Measurements from ENCODE around the gene AFG3L2.
"Not testable (repeated sequence)": the region's sequence is repeated elsewhere in the genome, so short reads cannot be mapped to it uniquely, and the experiment has no call there.

The AFG3L2 gene

DNA sequence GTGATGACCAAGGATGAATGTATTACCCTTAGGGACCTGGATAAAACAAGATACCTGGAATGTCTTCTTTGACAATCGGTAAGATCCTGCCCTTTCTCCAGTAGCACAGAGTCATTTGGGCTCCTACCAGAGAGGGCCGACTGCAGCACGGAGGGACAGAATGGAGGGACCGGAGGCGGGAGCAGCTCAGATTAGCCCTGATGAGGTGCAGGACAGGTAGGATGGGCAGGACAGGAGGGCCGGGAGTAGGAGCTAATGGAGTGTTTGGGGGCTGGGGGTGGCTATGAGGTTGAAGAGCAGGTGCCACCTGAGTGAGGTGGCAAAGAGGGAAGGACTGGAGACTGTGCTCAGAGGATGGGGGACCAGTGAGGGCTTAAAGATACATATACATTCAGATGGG is 20.8 kb upstream of the AFG3L2 start:
- DNase-seq (ENCODE audit: low read depth, low spot score): no peak
- Histone ChIP-seq H3K27me3 (ENCODE audit: control insufficient read depth, insufficient read depth, low read length) (no peaks in the 10 kb centered on the region), H3K36me3 (ENCODE audit: control insufficient read depth, insufficient read depth, low read length) (no peaks in the 10 kb centered on the region), H3K9me3 (ENCODE audit: control insufficient read depth, insufficient read depth, low read length) (no peaks in the 10 kb centered on the region), H3K4me1 (ENCODE audit: control insufficient read depth, insufficient read depth, low read length) (no peaks in the 10 kb centered on the region), H3K4me3 (ENCODE audit: low read length) (no peak overlapping the region), H3K27ac (ENCODE audit: low read length) (no peak overlapping the region)
- WGBS (ENCODE audit: insufficient coverage, insufficient read length): no CpG with 5 or more reads among the region's 6 CpGs

GRCh38 chr18:12397254-12397653 is 20.2 kb upstream of the AFG3L2 start:
- no CpG with 5 or more reads among the region's 9 CpGs for WGBS (ENCODE audit: insufficient coverage, insufficient read length)

DNA sequence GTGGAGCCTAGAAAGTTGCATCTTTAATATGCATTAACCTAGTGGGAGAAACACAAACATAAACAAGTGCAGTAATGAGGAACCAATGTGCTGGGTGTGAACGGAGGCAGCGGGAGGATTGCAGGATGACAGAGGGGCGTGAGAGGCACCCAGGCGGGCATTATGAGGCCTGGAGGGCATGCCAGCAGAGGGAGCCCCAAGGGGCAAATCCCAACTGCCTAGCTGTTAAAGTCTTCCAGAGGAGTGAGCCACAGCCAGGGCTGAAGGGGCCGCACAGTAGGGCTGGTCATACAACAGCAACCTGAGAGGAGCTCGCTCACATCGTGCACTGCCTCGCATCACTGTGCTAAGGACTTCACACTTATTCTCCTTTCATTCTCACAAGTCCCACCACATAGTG is 17.4 kb upstream of the AFG3L2 start:
- Histone ChIP-seq H3K9me3 (ENCODE audit: control insufficient read depth, insufficient read depth, low read length) (no peaks in the 10 kb centered on the region), H3K36me3 (ENCODE audit: control insufficient read depth, insufficient read depth, low read length) (no peaks in the 10 kb centered on the region), H3K4me3 (ENCODE audit: low read length) (no peak overlapping the region), H3K27me3 (ENCODE audit: control insufficient read depth, insufficient read depth, low read length) (no peaks in the 10 kb centered on the region), H3K27ac (ENCODE audit: low read length) (no peak overlapping the region), H3K4me1 (ENCODE audit: control insufficient read depth, insufficient read depth, low read length) (no peaks in the 10 kb centered on the region)
- WGBS (ENCODE audit: insufficient coverage, insufficient read length): no CpG with 5 or more reads among the region's 8 CpGs
- DNase-seq (ENCODE audit: low read depth, low spot score): no peak

More at GRCh38 chr18:12397254-12397653, 20.2 kb upstream of the AFG3L2 start:
- H3K9me3 ChIP-seq (ENCODE audit: control insufficient read depth, insufficient read depth, low read length): no peaks in the 10 kb centered on the region
- no peak overlapping the region for H3K27ac ChIP-seq (ENCODE audit: low read length)
- DNase-seq (ENCODE audit: low read depth, low spot score): no peak
- H3K4me1 ChIP-seq (ENCODE audit: control insufficient read depth, insufficient read depth, low read length): no peaks in the 10 kb centered on the region
- no peak overlapping the region for H3K4me3 ChIP-seq (ENCODE audit: low read length)
- H3K36me3 ChIP-seq (ENCODE audit: control insufficient read depth, insufficient read depth, low read length): no peaks in the 10 kb centered on the region
- no peaks in the 10 kb centered on the region for H3K27me3 ChIP-seq (ENCODE audit: control insufficient read depth, insufficient read depth, low read length)

- H3K27me3 ChIP-seq (ENCODE audit: control insufficient read depth, insufficient read depth, low read length): no peaks in the 10 kb centered on the region
- DNase-seq (ENCODE audit: low read depth, low spot score): no peak
- no CpG with 5 or more reads among the region's 6 CpGs for WGBS (ENCODE audit: insufficient coverage, insufficient read length)
- no peaks in the 10 kb centered on the region for H3K9me3 ChIP-seq (ENCODE audit: control insufficient read depth, insufficient read depth, low read length)
- H3K36me3 ChIP-seq (ENCODE audit: control insufficient read depth, insufficient read depth, low read length): no peaks in the 10 kb centered on the region
- H3K27ac ChIP-seq (ENCODE audit: low read length): no peak overlapping the region
- no peak overlapping the region for H3K4me3 ChIP-seq (ENCODE audit: low read length)
- H3K4me1 ChIP-seq (ENCODE audit: control insufficient read depth, insufficient read depth, low read length): no peaks in the 10 kb centered on the region
These were observed 17.0 kb upstream of the AFG3L2 start for GRCh38 chr18:12393998-12394397.

DNA sequence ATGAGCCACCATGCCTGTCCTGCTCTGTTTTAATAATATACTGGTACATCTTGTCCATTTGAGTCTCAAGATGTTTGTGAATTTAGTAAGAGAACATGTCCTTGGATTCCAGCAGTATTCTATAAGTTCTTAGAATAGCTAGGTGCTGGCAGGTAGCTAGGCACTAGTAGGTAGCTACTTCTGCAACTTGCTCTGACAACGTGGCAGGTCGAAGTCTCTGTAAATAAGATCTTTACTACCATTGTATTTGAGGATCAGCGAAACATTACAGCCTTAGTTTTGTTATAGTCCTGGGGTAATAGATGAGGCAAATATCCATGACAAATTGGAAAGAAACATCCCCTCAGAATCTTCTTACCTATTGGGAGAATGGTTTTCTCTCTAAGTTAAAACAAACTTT is 16.5 kb upstream of the AFG3L2 start:
- Histone ChIP-seq H3K36me3 (ENCODE audit: control insufficient read depth, insufficient read depth, low read length) (no peaks in the 10 kb centered on the region), H3K4me1 (ENCODE audit: control insufficient read depth, insufficient read depth, low read length) (no peaks in the 10 kb centered on the region), H3K4me3 (ENCODE audit: low read length) (no peak overlapping the region), H3K9me3 (ENCODE audit: control insufficient read depth, insufficient read depth, low read length) (no peaks in the 10 kb centered on the region), H3K27ac (ENCODE audit: low read length) (no peak overlapping the region), H3K27me3 (ENCODE audit: control insufficient read depth, insufficient read depth, low read length) (no peaks in the 10 kb centered on the region)
- no peak for DNase-seq (ENCODE audit: low read depth, low spot score)
- WGBS (ENCODE audit: insufficient coverage, insufficient read length): no CpG with 5 or more reads among the region's 3 CpGs

- Histone ChIP-seq H3K27me3 (ENCODE audit: control insufficient read depth, insufficient read depth, low read length) (no peaks in the 10 kb centered on the region), H3K4me1 (ENCODE audit: control insufficient read depth, insufficient read depth, low read length) (no peaks in the 10 kb centered on the region), H3K9me3 (ENCODE audit: control insufficient read depth, insufficient read depth, low read length) (no peaks in the 10 kb centered on the region), H3K27ac (ENCODE audit: low read length) (no peak overlapping the region), H3K4me3 (ENCODE audit: low read length) (no peak overlapping the region), H3K36me3 (ENCODE audit: control insufficient read depth, insufficient read depth, low read length) (no peaks in the 10 kb centered on the region)
- no peak for DNase-seq (ENCODE audit: low read depth, low spot score)
- WGBS (ENCODE audit: insufficient coverage, insufficient read length): no CpG with 5 or more reads among the region's 9 CpGs
These were observed 14.6 kb upstream of the AFG3L2 start for GRCh38 chr18:12391487-12392165.

DNA sequence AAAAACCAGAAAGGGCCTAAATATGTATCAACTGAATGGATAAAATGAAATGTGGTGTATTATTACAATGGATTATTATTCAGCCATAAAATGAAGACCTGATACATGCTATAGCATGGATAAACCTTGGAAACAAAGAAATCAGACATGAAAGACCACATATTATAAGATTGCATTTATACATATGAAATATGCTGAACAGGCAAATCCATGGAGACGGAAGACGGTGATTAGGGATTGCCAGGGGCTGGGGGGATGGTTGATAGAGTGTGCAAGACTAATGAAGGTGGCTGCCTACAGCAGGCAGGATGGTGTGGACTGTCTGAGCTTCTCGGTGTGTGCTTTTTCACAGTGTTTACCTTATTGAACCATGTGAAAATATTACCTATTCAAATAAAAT is 11.4 kb upstream of the AFG3L2 start:
- H3K4me1 ChIP-seq (ENCODE audit: control insufficient read depth, insufficient read depth, low read length): no peaks in the 10 kb centered on the region
- H3K4me3 ChIP-seq (ENCODE audit: low read length): no peak overlapping the region
- no CpG with 5 or more reads among the region's 3 CpGs for WGBS (ENCODE audit: insufficient coverage, insufficient read length)
- H3K9me3 ChIP-seq (ENCODE audit: control insufficient read depth, insufficient read depth, low read length): no peaks in the 10 kb centered on the region
- no peak overlapping the region for H3K27ac ChIP-seq (ENCODE audit: low read length)
- no peaks in the 10 kb centered on the region for H3K36me3 ChIP-seq (ENCODE audit: control insufficient read depth, insufficient read depth, low read length)
- no peaks in the 10 kb centered on the region for H3K27me3 ChIP-seq (ENCODE audit: control insufficient read depth, insufficient read depth, low read length)
- DNase-seq (ENCODE audit: low read depth, low spot score): no peak

- no CpG with 5 or more reads among the region's 2 CpGs for WGBS (ENCODE audit: insufficient coverage, insufficient read length)
- no peaks in the 10 kb centered on the region for H3K27me3 ChIP-seq (ENCODE audit: control insufficient read depth, insufficient read depth, low read length)
- H3K36me3 ChIP-seq (ENCODE audit: control insufficient read depth, insufficient read depth, low read length): no peaks in the 10 kb centered on the region
- no peaks in the 10 kb centered on the region for H3K9me3 ChIP-seq (ENCODE audit: control insufficient read depth, insufficient read depth, low read length)
- H3K27ac ChIP-seq (ENCODE audit: low read length): no peak overlapping the region
- no peak overlapping the region for H3K4me3 ChIP-seq (ENCODE audit: low read length)
- no peak for DNase-seq (ENCODE audit: low read depth, low spot score)
- no peaks in the 10 kb centered on the region for H3K4me1 ChIP-seq (ENCODE audit: control insufficient read depth, insufficient read depth, low read length)
These were observed 7.2 kb upstream of the AFG3L2 start for GRCh38 chr18:12384261-12384660.

- WGBS (ENCODE audit: insufficient coverage, insufficient read length): no CpG with 5 or more reads among the region's 5 CpGs
- DNase-seq (ENCODE audit: low read depth, low spot score); H3K36me3 ChIP-seq (ENCODE audit: control insufficient read depth, insufficient read depth, low read length); H3K4me3 ChIP-seq (ENCODE audit: low read length); H3K27me3 ChIP-seq (ENCODE audit: control insufficient read depth, insufficient read depth, low read length); H3K9me3 ChIP-seq (ENCODE audit: control insufficient read depth, insufficient read depth, low read length); H3K27ac ChIP-seq (ENCODE audit: low read length); H3K4me1 ChIP-seq (ENCODE audit: control insufficient read depth, insufficient read depth, low read length): not testable (repeated sequence)
These were observed 6.7 kb upstream of the AFG3L2 start for GRCh38 chr18:12383759-12384158.

- H3K4me3 ChIP-seq (ENCODE audit: low read length); H3K9me3 ChIP-seq (ENCODE audit: control insufficient read depth, insufficient read depth, low read length); H3K27ac ChIP-seq (ENCODE audit: low read length); DNase-seq (ENCODE audit: low read depth, low spot score); H3K36me3 ChIP-seq (ENCODE audit: control insufficient read depth, insufficient read depth, low read length); H3K4me1 ChIP-seq (ENCODE audit: control insufficient read depth, insufficient read depth, low read length); H3K27me3 ChIP-seq (ENCODE audit: control insufficient read depth, insufficient read depth, low read length): not testable (repeated sequence)
- WGBS (ENCODE audit: insufficient coverage, insufficient read length): no CpG with 5 or more reads among the region's 7 CpGs
These were observed 5.3 kb upstream of the AFG3L2 start for GRCh38 chr18:12382221-12382814.

GRCh38 chr18:12378198-12378558 is 1.2 kb upstream of the AFG3L2 start:
- not testable (repeated sequence) for H3K4me1 ChIP-seq (ENCODE audit: control insufficient read depth, insufficient read depth, low read length); H3K4me3 ChIP-seq (ENCODE audit: low read length); H3K9me3 ChIP-seq (ENCODE audit: control insufficient read depth, insufficient read depth, low read length); H3K27ac ChIP-seq (ENCODE audit: low read length); H3K27me3 ChIP-seq (ENCODE audit: control insufficient read depth, insufficient read depth, low read length); DNase-seq (ENCODE audit: low read depth, low spot score); H3K36me3 ChIP-seq (ENCODE audit: control insufficient read depth, insufficient read depth, low read length)
- no CpG with 5 or more reads among the region's 5 CpGs for WGBS (ENCODE audit: insufficient coverage, insufficient read length)
